Caco-2 (cell line): ENCODE measurements around the gene HNRNPC. TPM values are rescaled to one million over a fixed set of nuclear protein-coding genes. Genes with fewer than 3 reads are reported as not detected.
"Not testable (repeated sequence)": the region's sequence is repeated elsewhere in the genome, so short reads cannot be mapped to it uniquely, and the experiment has no call there.

Experiments used
- BruUV-seq: library from RNA; stranded (reverse); fragments of 400-500 nt; replicated peaks from 2 replicates; lab custom pipeline; 2021; lab: Mats Ljungman, UMichigan
- CTCF ChIA-PET: fragments of 300-600 bp; sonication (Branson Sonifier 250); formaldehyde crosslinking; loops from one replicate; lab custom pipeline; 2022; ENCODE audit warnings: antibody characterized with exemption; lab: Charles Lee
- POLR2A ChIA-PET: fragments of 300-600 bp; sonication (Branson Sonifier 250); formaldehyde crosslinking; loops from one replicate; lab custom pipeline; 2022; ENCODE audit warnings: antibody characterized with exemption; lab: Charles Lee
- DNase-seq, 2 experiments: peaks; one replicate each; pipeline versions ENCODE4 v3.0.0 to v3.0.0-alpha.2; 2020 to 2022
- H3K27me3 ChIP-seq: replicated peaks from 2 replicates; pipeline ENCODE4 v1.6.0; 2011; ENCODE audit warnings: low read length; ENCODE audit not compliant: control insufficient read depth, insufficient read depth
- H3K36me3 ChIP-seq: 2 replicates; pipeline ENCODE4 v1.5.1; 2011; ENCODE audit warnings: low read length; ENCODE audit not compliant: control insufficient read depth, insufficient read depth
- H3K4me1 ChIP-seq: fragments of 250-450 bp; sonication (Bioruptor Pico); 2 replicates; pipeline ENCODE4 v1.5.1; 2020; ENCODE audit warnings: mild to moderate bottlenecking
- H3K4me3 ChIP-seq: 2 replicates; pipeline ENCODE4 v1.5.1; 2011; ENCODE audit warnings: low read depth, mild to moderate bottlenecking, control low read depth, low read length
- H3K9me3 ChIP-seq: fragments of 250-450 bp; sonication (Bioruptor Pico); 2 replicates; pipeline ENCODE4 v1.5.1; 2020; ENCODE audit warnings: mild to moderate bottlenecking, moderate library complexity
- H3K27ac Mint-ChIP-seq: one replicate; pipeline ENCODE4 v1.8.0; 2022; ENCODE audit warnings: mixed read lengths; ENCODE audit not compliant: unreplicated experiment
- H3K27me3 Mint-ChIP-seq: one replicate; pipeline ENCODE4 v1.8.0; 2022; ENCODE audit warnings: mixed read lengths; ENCODE audit not compliant: insufficient read depth, unreplicated experiment
- H3K36me3 Mint-ChIP-seq: one replicate; pipeline ENCODE4 v1.8.0; 2022; ENCODE audit warnings: mild to moderate bottlenecking, mixed read lengths; ENCODE audit not compliant: insufficient read depth, unreplicated experiment
- H3K4me1 Mint-ChIP-seq: one replicate; pipeline ENCODE4 v1.8.0; 2022; ENCODE audit warnings: low read depth, mixed read lengths; ENCODE audit not compliant: unreplicated experiment
- H3K4me3 Mint-ChIP-seq: one replicate; pipeline ENCODE4 v1.8.0; 2022; ENCODE audit warnings: mild to moderate bottlenecking, moderate library complexity, mixed read lengths; ENCODE audit not compliant: unreplicated experiment
- H3K9me3 Mint-ChIP-seq: one replicate; pipeline ENCODE4 v1.8.0; 2022; ENCODE audit warnings: mixed read lengths; ENCODE audit not compliant: unreplicated experiment
- intact Hi-C: fragments of 100-400 bp; cut with micrococcal nuclease; formaldehyde crosslinking; loops from one replicate; pipeline ENCODE4 v1.10.0; 2022; ENCODE audit not compliant: unreplicated experiment
- total RNA-seq: library from RNA; stranded (reverse); gene quantifications from 2 replicates; pipeline ENCODE4 v1.2.3, GENCODE V29; 2022
- TF ChIP-seq, protein P1 (sequence below), 2 experiments: fragments of 200-600 bp in 1 of 2; IDR thresholded peaks; 1 replicate in 1 of 2; 2 replicates in 1 of 2; pipeline versions ENCODE4 v1.5.1 to v1.8.0; 2011 to 2022; ENCODE audit warnings: antibody characterized with exemption in 1 of 2, control low read depth in 1 of 2, inconsistent platforms in 1 of 2, low read depth in 1 of 2, low read length in 1 of 2, mild to moderate bottlenecking in 1 of 2, moderate library complexity in 1 of 2; ENCODE audit not compliant: insufficient read depth in 1 of 2, severe bottlenecking in 1 of 2, unreplicated experiment in 1 of 2

The HNRNPC gene
- total RNA-seq, 1 experiment from 2014 or later = 512 TPM

DNA sequence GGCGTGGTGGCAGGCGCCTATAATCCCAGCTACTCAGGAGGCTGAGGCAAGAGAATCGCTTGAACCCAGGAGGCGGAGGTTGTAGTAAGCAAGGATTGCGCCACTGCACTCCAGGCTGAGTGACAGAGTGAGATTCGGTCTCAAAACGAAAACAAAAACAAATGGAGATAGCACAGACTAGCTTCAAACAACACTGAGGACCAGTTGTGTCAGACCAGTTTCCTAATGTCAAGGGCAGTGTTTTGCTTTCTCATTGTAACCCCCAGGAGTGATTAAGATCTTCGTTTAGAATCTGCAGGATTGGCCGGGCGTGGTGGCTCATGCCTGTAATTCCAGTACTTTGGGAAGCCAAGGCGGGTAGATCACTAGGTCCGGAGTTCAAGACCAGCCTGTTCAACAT is 29.1 kb upstream of the HNRNPC start:
- Mint-ChIP-seq H3K27ac (no peak overlapping the region), H3K4me3 (no peak overlapping the region), H3K4me1 (no peaks in the 10 kb centered on the region), H3K27me3 (no peaks in the 10 kb centered on the region), H3K9me3 (no peaks in the 10 kb centered on the region), H3K36me3 (no peaks in the 10 kb centered on the region)
- POLR2A ChIA-PET = no interaction called here
- H3K4me3 ChIP-seq = no peak overlapping the region
- H3K36me3 ChIP-seq = no peaks in the 10 kb centered on the region
- no peak for DNase-seq
- no peaks in the 10 kb centered on the region for H3K9me3 ChIP-seq
- H3K27me3 ChIP-seq = no peaks in the 10 kb centered on the region
- no peaks in the 10 kb centered on the region; the same call in 1 of the 2 replicates for H3K4me1 ChIP-seq
- TF ChIP-seq, protein P1, sequence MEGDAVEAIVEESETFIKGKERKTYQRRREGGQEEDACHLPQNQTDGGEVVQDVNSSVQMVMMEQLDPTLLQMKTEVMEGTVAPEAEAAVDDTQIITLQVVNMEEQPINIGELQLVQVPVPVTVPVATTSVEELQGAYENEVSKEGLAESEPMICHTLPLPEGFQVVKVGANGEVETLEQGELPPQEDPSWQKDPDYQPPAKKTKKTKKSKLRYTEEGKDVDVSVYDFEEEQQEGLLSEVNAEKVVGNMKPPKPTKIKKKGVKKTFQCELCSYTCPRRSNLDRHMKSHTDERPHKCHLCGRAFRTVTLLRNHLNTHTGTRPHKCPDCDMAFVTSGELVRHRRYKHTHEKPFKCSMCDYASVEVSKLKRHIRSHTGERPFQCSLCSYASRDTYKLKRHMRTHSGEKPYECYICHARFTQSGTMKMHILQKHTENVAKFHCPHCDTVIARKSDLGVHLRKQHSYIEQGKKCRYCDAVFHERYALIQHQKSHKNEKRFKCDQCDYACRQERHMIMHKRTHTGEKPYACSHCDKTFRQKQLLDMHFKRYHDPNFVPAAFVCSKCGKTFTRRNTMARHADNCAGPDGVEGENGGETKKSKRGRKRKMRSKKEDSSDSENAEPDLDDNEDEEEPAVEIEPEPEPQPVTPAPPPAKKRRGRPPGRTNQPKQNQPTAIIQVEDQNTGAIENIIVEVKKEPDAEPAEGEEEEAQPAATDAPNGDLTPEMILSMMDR (IDR thresholded peaks at IDR 0.05; ENCODE audit: insufficient read depth in 1 of 2, low read depth in 1 of 2, low read length in 1 of 2, severe bottlenecking in 1 of 2, unreplicated experiment in 1 of 2) = no peak
- BruUV-seq = no TSS peak
- intact Hi-C loops = no loop called here
- CTCF ChIA-PET = no interaction called here

DNA sequence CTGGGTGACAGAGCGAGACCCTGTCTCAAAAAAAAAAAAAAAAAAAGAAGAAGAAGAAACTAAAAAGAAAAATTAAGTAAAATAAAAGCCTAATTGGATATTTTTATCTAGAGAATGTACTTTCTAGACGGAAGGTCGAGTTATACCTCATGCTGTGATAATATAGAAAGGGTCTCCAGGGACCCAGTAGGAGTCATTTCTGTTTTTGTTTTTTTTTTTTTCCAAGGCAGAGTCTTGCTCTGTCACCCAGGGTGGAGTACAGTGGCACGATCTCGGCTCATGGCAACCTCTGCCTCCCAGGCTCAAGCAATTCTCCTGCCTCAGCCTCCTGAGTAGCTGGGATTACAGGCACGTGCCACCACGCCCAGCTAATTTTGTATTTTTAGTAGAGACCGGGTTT is 24.8 kb upstream of the HNRNPC start:
- H3K27ac Mint-ChIP-seq, intact Hi-C loops, H3K36me3 ChIP-seq, H3K27me3 ChIP-seq, H3K9me3 Mint-ChIP-seq, CTCF ChIA-PET, H3K4me1 Mint-ChIP-seq, H3K4me3 Mint-ChIP-seq, DNase-seq, BruUV-seq, H3K36me3 Mint-ChIP-seq, H3K27me3 Mint-ChIP-seq, H3K9me3 ChIP-seq, H3K4me1 ChIP-seq, H3K4me3 ChIP-seq: not testable (repeated sequence)
- POLR2A ChIA-PET = interaction anchor here (0.6 kb wide), 1 partner anchor 139 kb away, joined by 4 read pairs; no protein-coding TSS in a partner anchor

DNA sequence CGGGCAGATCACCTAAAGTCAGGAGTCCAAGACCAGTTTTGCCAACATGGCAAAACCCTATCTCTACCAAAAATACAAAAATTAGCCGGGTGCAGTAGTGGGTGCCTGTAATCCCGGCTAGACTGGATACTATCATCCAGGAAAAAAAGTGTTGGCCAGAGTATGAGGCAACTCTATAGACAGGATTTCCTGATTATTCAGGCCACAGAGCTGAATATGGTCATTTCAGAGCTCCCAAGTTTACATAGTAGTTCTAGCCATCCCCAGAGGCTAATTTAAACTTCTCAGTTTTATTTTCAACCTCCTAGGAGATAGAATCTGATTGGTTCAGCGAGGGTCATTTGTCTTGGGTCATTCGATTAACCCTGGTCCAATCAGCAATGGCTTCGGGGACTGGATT is 17.9 kb upstream of the HNRNPC start:
- Mint-ChIP-seq H3K27ac (no peak overlapping the region), H3K27me3 (no peaks in the 10 kb centered on the region), H3K9me3 (no peaks in the 10 kb centered on the region), H3K4me3 (no peak overlapping the region), H3K36me3 (no peaks in the 10 kb centered on the region), H3K4me1 (no peaks in the 10 kb centered on the region)
- intact Hi-C loops = no loop called here
- DNase-seq = no peak
- POLR2A ChIA-PET = no interaction called here
- no peaks in the 10 kb centered on the region for H3K4me1 ChIP-seq
- no peaks in the 10 kb centered on the region for H3K27me3 ChIP-seq
- no peaks in the 10 kb centered on the region for H3K9me3 ChIP-seq
- no peaks in the 10 kb centered on the region for H3K36me3 ChIP-seq
- CTCF ChIA-PET = no interaction called here
- TF ChIP-seq, protein P1 (IDR thresholded peaks at IDR 0.05; ENCODE audit: insufficient read depth in 1 of 2, low read depth in 1 of 2, low read length in 1 of 2, severe bottlenecking in 1 of 2, unreplicated experiment in 1 of 2) = no peak
- BruUV-seq = no TSS peak
- no peak overlapping the region for H3K4me3 ChIP-seq

DNA sequence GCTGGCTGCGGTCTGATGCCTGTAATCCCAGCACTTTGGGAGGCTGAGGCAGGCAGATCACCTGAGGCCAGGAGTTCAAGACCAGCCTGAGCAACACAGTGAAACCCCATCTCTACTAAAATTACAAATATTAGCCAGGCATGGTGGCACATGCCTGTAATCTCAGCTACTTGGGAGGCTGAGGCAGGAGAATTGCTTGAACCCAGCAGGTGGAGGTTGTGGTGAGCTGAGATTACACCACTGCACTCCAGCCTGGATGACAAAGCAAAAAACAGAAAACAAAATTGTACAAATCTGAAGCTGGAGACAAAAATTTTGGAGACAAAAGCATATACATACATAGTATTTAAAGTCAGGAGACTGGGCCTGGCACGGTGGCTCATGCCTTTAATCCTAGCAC is 17.3 kb upstream of the HNRNPC start:
- H3K27ac Mint-ChIP-seq, BruUV-seq, H3K27me3 Mint-ChIP-seq, DNase-seq, H3K4me1 ChIP-seq, H3K9me3 Mint-ChIP-seq, H3K36me3 Mint-ChIP-seq, POLR2A ChIA-PET, H3K4me3 Mint-ChIP-seq, intact Hi-C loops, H3K36me3 ChIP-seq, H3K4me1 Mint-ChIP-seq, CTCF ChIA-PET, H3K9me3 ChIP-seq, H3K27me3 ChIP-seq, H3K4me3 ChIP-seq: not testable (repeated sequence)

DNA sequence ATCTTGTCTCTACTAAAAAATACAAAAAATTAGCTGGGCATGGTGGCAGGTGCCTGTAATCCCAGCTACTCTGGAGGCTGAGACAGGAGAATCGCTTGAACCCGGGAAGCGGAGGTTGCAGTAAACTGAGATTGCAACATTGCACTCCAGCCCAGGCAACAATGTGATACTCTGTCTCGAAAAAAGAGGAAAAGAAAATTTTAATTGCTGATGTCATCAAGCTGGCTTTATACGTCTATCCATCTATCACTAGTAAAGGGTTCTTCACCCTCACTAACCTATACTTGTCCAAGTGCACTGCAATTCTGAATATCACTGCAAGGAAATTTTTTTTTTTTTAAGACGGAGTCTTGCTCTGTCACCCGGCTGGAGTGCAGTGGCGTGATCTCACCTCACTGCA is 12.7 kb upstream of the HNRNPC start:
- H3K36me3 Mint-ChIP-seq, H3K36me3 ChIP-seq, intact Hi-C loops, CTCF ChIA-PET, DNase-seq, H3K27me3 ChIP-seq, H3K9me3 Mint-ChIP-seq, H3K4me1 ChIP-seq, H3K4me1 Mint-ChIP-seq, H3K27ac Mint-ChIP-seq, H3K4me3 Mint-ChIP-seq, H3K27me3 Mint-ChIP-seq, H3K4me3 ChIP-seq, POLR2A ChIA-PET, H3K9me3 ChIP-seq, BruUV-seq: not testable (repeated sequence)
